A549 (cell line): Measurements from ENCODE around the gene TRIM41. TPM values are rescaled to one million over a fixed set of nuclear protein-coding genes. Genes with fewer than 3 reads are reported as not detected.

Source experiments
- BHLHE40 ChIP-seq: IDR thresholded peaks from 2 replicates; pipeline ENCODE4 v1.6.1; 2012; ENCODE audit warnings: low read depth, low read length, inconsistent platforms
- CBX2 ChIP-seq: fragments of 200-600 bp; sonication (generic); IDR thresholded peaks from 2 replicates; pipeline ENCODE4 v1.6.1; 2016; ENCODE audit warnings: low read depth, mild to moderate bottlenecking, borderline replicate concordance
- CBX8 ChIP-seq: fragments of 200-600 bp; sonication (generic); IDR thresholded peaks from 2 replicates; pipeline ENCODE4 v1.6.1; 2016
- CEBPB ChIP-seq, 2 experiments: fragments of >200 bp in 1 of 2; sonication (Bioruptor Twin) in 1 of 2; formaldehyde crosslinking in 1 of 2; IDR thresholded peaks; 2 replicates each; pipeline ENCODE4 v1.6.1; 2012 to 2016
- CHD2 ChIP-seq: fragments of 150-350 bp; IDR thresholded peaks from 2 replicates; pipeline ENCODE4 v1.6.1; 2014; ENCODE audit warnings: low read length; ENCODE audit not compliant: partially characterized antibody
- E2F6 ChIP-seq: IDR thresholded peaks from 2 replicates; pipeline ENCODE4 v1.6.1; 2012; ENCODE audit warnings: low read depth, borderline replicate concordance
- ELK1 ChIP-seq: fragments of 150-350 bp; IDR thresholded peaks from 2 replicates; pipeline ENCODE4 v1.6.1; 2014; ENCODE audit warnings: low read depth, mild to moderate bottlenecking, low read length
- EP300 ChIP-seq, 2 experiments: fragments of >200 bp; sonication (Bioruptor Twin); formaldehyde crosslinking; IDR thresholded peaks; 2 replicates in 1 of 2; 3 replicates in 1 of 2; pipeline ENCODE4 v1.6.1; 2016 to 2017
- ESRRA ChIP-seq: fragments of 150-350 bp; IDR thresholded peaks from 2 replicates; pipeline ENCODE4 v1.6.1; 2014; ENCODE audit warnings: mild to moderate bottlenecking, low read length, borderline replicate concordance
- FOSB ChIP-seq: fragments of 250-450 bp; sonication (Bioruptor Pico); IDR thresholded peaks from 2 replicates; pipeline ENCODE4 v1.5.0; 2020; ENCODE audit warnings: mild to moderate bottlenecking, moderate library complexity
- FOSL2 ChIP-seq, 2 experiments: fragments of 450-650 bp in 1 of 2; fragments of >200 bp in 1 of 2; sonication (Bioruptor Twin) in 1 of 2; formaldehyde crosslinking; IDR thresholded peaks; 2 replicates each; pipeline versions ENCODE4 v1.5.0 to v1.6.1; 2016 to 2020; ENCODE audit warnings: mild to moderate bottlenecking in 1 of 2, moderate library complexity in 1 of 2
- FOXS1 ChIP-seq: fragments of 250-450 bp; sonication (Bioruptor Pico); IDR thresholded peaks from 2 replicates; pipeline ENCODE4 v1.5.0; 2020; ENCODE audit warnings: mild to moderate bottlenecking, moderate library complexity
- GATA3 ChIP-seq: IDR thresholded peaks from 2 replicates; pipeline ENCODE4 v1.6.1; 2012; ENCODE audit warnings: borderline replicate concordance
- HDAC2 ChIP-seq: fragments of 200-600 bp; sonication (generic); IDR thresholded peaks from 2 replicates; pipeline ENCODE4 v1.6.1; 2016
- HES2 ChIP-seq: fragments of >200 bp; sonication (Bioruptor Twin); formaldehyde crosslinking; IDR thresholded peaks from 2 replicates; pipeline ENCODE4 v1.6.1; 2016
- HOXA7 ChIP-seq: fragments of 250-450 bp; sonication (Bioruptor Pico); IDR thresholded peaks from 2 replicates; pipeline ENCODE4 v1.5.0; 2020; ENCODE audit warnings: mild to moderate bottlenecking, moderate library complexity
- HOXB13 ChIP-seq: fragments of 250-450 bp; sonication (Bioruptor Pico); IDR thresholded peaks from 2 replicates; pipeline ENCODE4 v1.5.0; 2020; ENCODE audit warnings: low read depth, mild to moderate bottlenecking, moderate library complexity
- JUNB ChIP-seq: fragments of >200 bp; sonication (Bioruptor Twin); formaldehyde crosslinking; IDR thresholded peaks from 2 replicates; pipeline ENCODE4 v1.6.1; 2016
- KDM1A ChIP-seq: fragments of 200-600 bp; sonication (generic); IDR thresholded peaks from 2 replicates; pipeline ENCODE4 v1.6.1; 2016; ENCODE audit warnings: low read depth, mild to moderate bottlenecking
- KDM5A ChIP-seq: fragments of 200-600 bp; sonication (generic); IDR thresholded peaks from 2 replicates; pipeline ENCODE4 v1.6.1; 2016; ENCODE audit warnings: antibody characterized with exemption, mild to moderate bottlenecking
- MAFK ChIP-seq: fragments of 450-650 bp; IDR thresholded peaks from 2 replicates; pipeline ENCODE4 v1.6.1; 2014; ENCODE audit not compliant: partially characterized antibody
- MAX ChIP-seq: IDR thresholded peaks from 2 replicates; pipeline ENCODE4 v1.6.1; 2012
- MAZ ChIP-seq: fragments of 150-350 bp; IDR thresholded peaks from 2 replicates; pipeline ENCODE4 v1.6.1; 2014; ENCODE audit warnings: antibody characterized with exemption, low read depth, low read length, borderline replicate concordance
- MYC ChIP-seq: IDR thresholded peaks from 2 replicates; pipeline ENCODE4 v1.6.1; 2012; ENCODE audit warnings: mild to moderate bottlenecking, inconsistent platforms, low read length, improper control_type of control experiment, borderline replicate concordance
- NR3C1 ChIP-seq: fragments of >200 bp; sonication (Bioruptor Twin); formaldehyde crosslinking; IDR thresholded peaks from 3 replicates; pipeline ENCODE4 v1.6.1; 2017
- PBX3 ChIP-seq: IDR thresholded peaks from 2 replicates; pipeline ENCODE4 v1.6.1; 2012
- PHF8 ChIP-seq: fragments of 200-600 bp; sonication (generic); IDR thresholded peaks from 2 replicates; pipeline ENCODE4 v1.6.1; 2016; ENCODE audit warnings: low read depth, mild to moderate bottlenecking, antibody characterized with exemption, moderate library complexity, borderline replicate concordance
- POLR2A ChIP-seq: IDR thresholded peaks from 2 replicates; pipeline ENCODE4 v1.6.1; 2012; ENCODE audit warnings: mild to moderate bottlenecking, low read length
- POLR2AphosphoS2 ChIP-seq: conservative IDR thresholded peaks from 2 replicates; pipeline ENCODE4 v1.6.1; 2012; ENCODE audit warnings: low read length, improper control_type of control experiment, inconsistent platforms
- RCOR1 ChIP-seq: fragments of 150-350 bp; IDR thresholded peaks from 2 replicates; pipeline ENCODE4 v1.6.1; 2014; ENCODE audit warnings: antibody characterized with exemption, low read length, low read depth
- REST ChIP-seq: fragments of 200-600 bp; sonication (generic); IDR thresholded peaks from 2 replicates; pipeline ENCODE4 v1.6.1; 2016; ENCODE audit warnings: antibody characterized with exemption, mild to moderate bottlenecking, moderate library complexity
- RFX5 ChIP-seq: fragments of 450-650 bp; IDR thresholded peaks from 2 replicates; pipeline ENCODE4 v1.7.1; 2014; ENCODE audit warnings: antibody characterized with exemption, mild to moderate bottlenecking, moderate library complexity
- RNF2 ChIP-seq: fragments of 200-600 bp; sonication (generic); IDR thresholded peaks from 2 replicates; pipeline ENCODE4 v1.6.1; 2016; ENCODE audit warnings: low read depth, mild to moderate bottlenecking, antibody characterized with exemption, moderate library complexity, borderline replicate concordance
- SMC3 ChIP-seq: fragments of >200 bp; sonication (Bioruptor Twin); formaldehyde crosslinking; IDR thresholded peaks from 3 replicates; pipeline ENCODE4 v1.6.1; 2018; ENCODE audit warnings: inconsistent platforms
- SREBF2 ChIP-seq: fragments of 450-650 bp; IDR thresholded peaks from 2 replicates; pipeline ENCODE4 v1.6.1; 2014; ENCODE audit warnings: mild to moderate bottlenecking, moderate library complexity
- TP53 ChIP-seq: fragments of 250-450 bp; sonication (Bioruptor Pico); IDR thresholded peaks from 2 replicates; pipeline ENCODE4 v1.5.0; 2021; ENCODE audit warnings: mild to moderate bottlenecking, moderate library complexity
- ZC3H11A ChIP-seq: fragments of 450-650 bp; IDR thresholded peaks from 2 replicates; pipeline ENCODE4 v1.6.1; 2014; ENCODE audit warnings: antibody characterized with exemption, mild to moderate bottlenecking
- ZNF302 ChIP-seq: fragments of 250-450 bp; sonication (Bioruptor Pico); IDR thresholded peaks from 2 replicates; pipeline ENCODE4 v1.9.0; 2021; ENCODE audit warnings: inconsistent platforms, mild to moderate bottlenecking, moderate library complexity
- ZSCAN20 ChIP-seq: fragments of 250-450 bp; sonication (Bioruptor Pico); IDR thresholded peaks from 2 replicates; pipeline ENCODE4 v1.8.0; 2022; ENCODE audit warnings: mild to moderate bottlenecking, moderate library complexity
- polyA plus RNA-seq, 4 experiments: library from polyadenylated mRNA; depleted of rRNA in 3 of 4; stranded (reverse); fragments of >200 nt; fragmentation: RNase III in 1 of 4; extraction: RNeasy Plus Mini Kit Qiagen cat#74134 plus additional on column Dnase treatment in 1 of 4; gene quantifications; 2 replicates in 3 of 4; 3 replicates in 1 of 4; pipeline ENCODE4 v1.2.3, GENCODE V29; 2011 to 2017

The TRIM41 gene
- polyA plus RNA-seq, 2 of the 4 experiments (the other 2 are of a cell fraction): 22.7 to 32.5 TPM

- TF ChIP-seq PBX3 (no peak), MAX (peak; percentile 69), TP53 (CRISPR knock-in tag) (0 out of 2 replicates have a peak, but pooled peaks have one; percentile 50), FOXS1 (no peak), GATA3 (peak; percentile 47; the same call in 1 of the 2 replicates), HOXB13 (CRISPR knock-in tag) (no peak), RNF2 (no peak), JUNB (no peak), HES2 (no peak), CBX8 (no peak), E2F6 (0 out of 2 replicates have a peak, but pooled peaks have one; percentile 44), RFX5 (0 out of 2 replicates have a peak, but pooled peaks have one; percentile 18), ELK1 (no peak), FOSB (no peak), MYC (no peak), HDAC2 (0 out of 2 replicates have a peak, but pooled peaks have one; percentile 38), SREBF2 (peak; percentile 83), BHLHE40 (no peak), MAFK (no peak), RCOR1 (no peak), SMC3 (peak; percentile 15; the same call in 1 of the 3 replicates), ZC3H11A (no peak), ZSCAN20 (CRISPR knock-in tag) (0 out of 2 replicates have a peak, but pooled peaks have one; percentile 15), HOXA7 (CRISPR knock-in tag) (no peak), REST (no peak), CEBPB (IDR thresholded peaks at IDR 0.05) (peak in 1 of 2 experiments; percentile 40; a peak in 2 of 4 replicates), PHF8 (no peak), POLR2A (no peak), KDM5A (no peak), KDM1A (peak; percentile 90), ZNF302 (CRISPR knock-in tag) (no peak), ESRRA (no peak), MAZ (no peak), FOSL2 (IDR thresholded peaks at IDR 0.05) (no peak), FOSL2 (CRISPR knock-in tag; IDR thresholded peaks at IDR 0.05) (no peak), EP300 (IDR thresholded peaks at IDR 0.05) (no peak), POLR2AphosphoS2 (no peak), CHD2 (no peak), CBX2 (no peak), NR3C1 (no peak)
Observed at GRCh38 chr5:181187500-181188213, 35.4 kb upstream of the TRIM41 start (continued).
